Endothelial cell of umbilical vein (primary cell): Measurements from ENCODE around the gene ZDHHC13. TPM values are rescaled to one million over a fixed set of nuclear protein-coding genes. Genes with fewer than 3 reads are reported as not detected.

Source experiments
- BruUV-seq: library from RNA; stranded (reverse); fragments of 400-500 nt; replicated peaks from 2 replicates; lab custom pipeline; 2021; lab: Mats Ljungman, UMichigan
- CTCF ChIA-PET: fragments of 300-600, 350-600 bp; sonication (Branson Sonifier 250); formaldehyde crosslinking; loops from one replicate; lab custom pipeline; 2021; ENCODE audit warnings: antibody characterized with exemption, inconsistent platforms; lab: Charles Lee
- POLR2A ChIA-PET: fragments of 300-600, 350-600 bp; sonication (Branson Sonifier 250); formaldehyde crosslinking; loops from one replicate; lab custom pipeline; 2021; ENCODE audit warnings: antibody characterized with exemption, inconsistent platforms; lab: Charles Lee
- DNase-seq: peaks from one replicate; pipeline ENCODE4 v3.0.0-alpha.2; 2011; ENCODE audit warnings: low read depth, low spot score
- FAIRE-seq: peaks from 2 replicates; lab custom pipeline; 2011; peaks lifted over from hg19 to GRCh38; lab: Jason Lieb, UNC
- H2AFZ ChIP-seq: 2 replicates; pipeline ENCODE4 v1.6.0; 2012; ENCODE audit warnings: low read depth, low read length, control low read depth, inconsistent platforms
- H3K27ac ChIP-seq: 2 replicates; pipeline ENCODE4 v1.5.1; 2011; ENCODE audit warnings: low read depth, mild to moderate bottlenecking, control low read depth, low read length, moderate library complexity; ENCODE audit not compliant: insufficient read depth
- H3K27me3 ChIP-seq, 2 experiments: 2 replicates each; pipeline versions ENCODE4 v1.6.0 to v1.6.1; 2011; ENCODE audit warnings: low read length in 2 of 2, mixed read lengths in 1 of 2; ENCODE audit not compliant: control insufficient read depth in 2 of 2, insufficient read depth in 2 of 2
- H3K36me3 ChIP-seq, 2 experiments: 2 replicates in 1 of 2; 3 replicates in 1 of 2; pipeline ENCODE4 v1.5.1; 2011; ENCODE audit warnings: low read length in 2 of 2, mild to moderate bottlenecking in 1 of 2, moderate library complexity in 1 of 2; ENCODE audit not compliant: control insufficient read depth in 2 of 2, insufficient read depth in 2 of 2; ENCODE audit errors: extremely low read depth in 1 of 2
- H3K4me1 ChIP-seq: 3 replicates; pipeline ENCODE4 v1.5.1; 2011; ENCODE audit warnings: mild to moderate bottlenecking, low read length; ENCODE audit not compliant: control insufficient read depth, insufficient read depth; ENCODE audit errors: extremely low read depth
- H3K4me2 ChIP-seq: 2 replicates; pipeline ENCODE4 v1.6.1; 2011; ENCODE audit warnings: low read length, control low read depth, mixed read lengths; ENCODE audit not compliant: insufficient read depth
- H3K4me3 ChIP-seq, 3 experiments: fragments of 200-600 bp in 1 of 3; sonication (generic), shearing (Covaris generic) in 1 of 3; replicated peaks in 1 of 3; 2 replicates each; pipeline ENCODE4 v1.5.1; 2011 to 2016; ENCODE audit warnings: control low read depth in 3 of 3, low read length in 3 of 3, mild to moderate bottlenecking in 2 of 3, inconsistent platforms in 1 of 3, low read depth in 1 of 3, moderate library complexity in 1 of 3; ENCODE audit not compliant: insufficient read depth in 1 of 3
- H3K79me2 ChIP-seq: 2 replicates; pipeline ENCODE4 v1.6.0; 2012; ENCODE audit warnings: low read length, inconsistent platforms; ENCODE audit not compliant: control insufficient read depth, insufficient read depth
- H3K9ac ChIP-seq: replicated peaks from 2 replicates; pipeline ENCODE3; 2011; ENCODE audit warnings: low read length, control low read depth; ENCODE audit not compliant: insufficient read depth; ENCODE audit errors: extremely low read depth
- H3K9me1 ChIP-seq: replicated peaks from 3 replicates; pipeline ENCODE4 v1.6.0; 2011; ENCODE audit warnings: mild to moderate bottlenecking, low read length; ENCODE audit not compliant: control insufficient read depth, insufficient read depth; ENCODE audit errors: extremely low read depth
- H3K9me3 ChIP-seq: replicated peaks from 2 replicates; pipeline ENCODE4 v1.5.1; 2012; ENCODE audit warnings: low read length, inconsistent platforms; ENCODE audit not compliant: control insufficient read depth, insufficient read depth
- H4K20me1 ChIP-seq: replicated peaks from 2 replicates; pipeline ENCODE3; 2011; ENCODE audit warnings: mild to moderate bottlenecking, low read length; ENCODE audit not compliant: control insufficient read depth, insufficient read depth; ENCODE audit errors: extremely low read depth
- CTCF ChIP-seq, 2 donors: IDR thresholded peaks; 1 replicate in 1 of 2; 2 replicates in 1 of 2; pipeline ENCODE4 v1.5.1; 2011; ENCODE audit warnings: low read length in 2 of 2, mild to moderate bottlenecking in 2 of 2, moderate library complexity in 2 of 2, control low read depth in 1 of 2, inconsistent platforms in 1 of 2, low read depth in 1 of 2; ENCODE audit not compliant: insufficient read depth in 1 of 2; ENCODE audit errors: extremely low read depth in 1 of 2
- EZH2 ChIP-seq: IDR thresholded peaks from 2 replicates; pipeline ENCODE4 v1.6.1; 2012; ENCODE audit warnings: borderline replicate concordance, low read depth, mild to moderate bottlenecking, moderate library complexity, low read length, inconsistent platforms; ENCODE audit not compliant: severe bottlenecking
- FOS ChIP-seq: IDR thresholded peaks from 2 replicates; pipeline ENCODE4 v1.6.1; 2011; ENCODE audit warnings: mild to moderate bottlenecking, low read length, moderate library complexity, borderline replicate concordance; ENCODE audit not compliant: insufficient read depth
- GATA2 ChIP-seq: IDR thresholded peaks from 2 replicates; pipeline ENCODE4 v1.7.0; 2011; ENCODE audit warnings: low read depth, mild to moderate bottlenecking, moderate library complexity, mixed read lengths, low read length; ENCODE audit not compliant: insufficient read length, insufficient read depth
- MAX ChIP-seq: IDR thresholded peaks from 2 replicates; pipeline ENCODE4 v1.6.1; 2011; ENCODE audit not compliant: insufficient read depth, insufficient read length
- MYC ChIP-seq: IDR thresholded peaks from one replicate; pipeline ENCODE4 v1.6.1; 2011; ENCODE audit warnings: mild to moderate bottlenecking, low read depth, low read length
- POLR2A ChIP-seq: IDR thresholded peaks from 2 replicates; pipeline ENCODE4 v1.6.1; 2012; ENCODE audit warnings: low read depth, mild to moderate bottlenecking, control low read depth, low read length
- POLR2AphosphoS5 ChIP-seq: IDR thresholded peaks from 2 replicates; pipeline ENCODE4 v1.6.1; 2012; ENCODE audit warnings: low read depth, mild to moderate bottlenecking, control low read depth, low read length, moderate library complexity; ENCODE audit not compliant: insufficient read depth
- dilution Hi-C: fragments of 300-500 bp; cut with MboI; formaldehyde crosslinking; loops from one replicate; pipeline ENCODE4 v1.15.0; 2019; ENCODE audit warnings: low sequenced_read_pairs; ENCODE audit not compliant: extremely low pct_ligation_motif_present
- intact Hi-C: fragments of 100-400 bp; cut with micrococcal nuclease; formaldehyde crosslinking; loops from one replicate; pipeline ENCODE4 v1.10.0; 2022
- polyA plus RNA-seq, 4 experiments: library from polyadenylated mRNA; depleted of rRNA in 3 of 4; stranded (reverse) in 3 of 4; unstranded in 1 of 4; fragments of >200 nt; gene quantifications; 2 replicates each; pipeline versions ENCODE4 v1.2.1 to v1.2.3, GENCODE V29; 2011 to 2012; ENCODE audit warnings: missing spikeins in 1 of 4
- total RNA-seq: library from RNA; stranded (reverse); gene quantifications from 2 replicates; pipeline ENCODE4 v1.2.3, GENCODE V29; 2021

Gene ZDHHC13
- total and polyA plus RNA-seq, 2 donors (not counting 3 experiments of a cell fraction or from before 2014, with no cell fraction given) = 37.4 to 52.9 TPM

- dilution Hi-C loops = no loop called here
- no TSS peak for BruUV-seq
- H3K36me3 ChIP-seq = no peaks in the 10 kb centered on the region
- peaks cover 42% of the 10 kb centered on the region for H3K4me1 ChIP-seq
- H3K27me3 ChIP-seq = no peaks in the 10 kb centered on the region
- DNase-seq = no peak
- no peak overlapping the region for H3K9ac ChIP-seq
- H4K20me1 ChIP-seq = no peaks in the 10 kb centered on the region
- no peaks in the 10 kb centered on the region for H3K9me3 ChIP-seq
- no peak overlapping the region for H3K4me2 ChIP-seq
- intact Hi-C loops = no loop called here
- no peak for FAIRE-seq
- no peaks in the 10 kb centered on the region for H3K79me2 ChIP-seq
- no peak overlapping the region for H2AFZ ChIP-seq
- no peak for TF ChIP-seq GATA2
- TF ChIP-seq MYC = no peak
- no peak for TF ChIP-seq FOS
- no peak for TF ChIP-seq CTCF (IDR thresholded peaks at IDR 0.05; ENCODE audit: extremely low read depth in 1 of 2, insufficient read depth in 1 of 2, low read depth in 1 of 2, low read length in 2 of 2)
- TF ChIP-seq POLR2A = no peak
- no peak for TF ChIP-seq MAX
- no peak for TF ChIP-seq POLR2AphosphoS5
- TF ChIP-seq EZH2 = no peak
- CTCF ChIA-PET = interaction anchor here (1.3 to 1.5 kb wide), 2 partner anchors 15 kb away, joined by 6 to 9 read pairs; no protein-coding TSS in a partner anchor
- H3K27ac ChIP-seq = no peak overlapping the region
- POLR2A ChIA-PET = no interaction called here
- H3K4me3 ChIP-seq = no peak overlapping the region
- H3K9me1 ChIP-seq = no peaks in the 10 kb centered on the region
These were observed 24.6 kb upstream of the ZDHHC13 start for GRCh38 chr11:19092342-19092741.
